Sciatic nerve (tissue), 2 donors: ENCODE data around the gene ZNF749. TPM values are rescaled to one million over a fixed set of nuclear protein-coding genes. Genes with fewer than 3 reads are reported as not detected.

ENCODE experiments used
- ATAC-seq: fragments of 200-7000 bp; cut with Tn5 transposase; one replicate; pipeline ENCODE4 v1.9.1; 2020; ENCODE audit warnings: mild to moderate bottlenecking, moderate library complexity
- DNase-seq: peaks from one replicate; pipeline ENCODE4 v3.0.0-alpha.2; 2020; ENCODE audit warnings: low spot score
- intact Hi-C: fragments of 100-400 bp; cut with DNase I; formaldehyde crosslinking; loops from one replicate; pipeline ENCODE4 v1.14.2; 2022
- total RNA-seq: library from RNA; stranded (reverse); fragmentation: NEBNext Ultra II Directional; extraction: Animal tissue kit (Norgen Biotek cat#: 25700); gene quantifications from one replicate; pipeline ENCODE4 v1.2.1, GENCODE V29; 2021
- donor health status: DM: no; HTN: no; CAD: no.
- donor health status: DM: no; HTN: no; CAD: no.

Gene ZNF749
- 9.7 TPM for total RNA-seq

DNA sequence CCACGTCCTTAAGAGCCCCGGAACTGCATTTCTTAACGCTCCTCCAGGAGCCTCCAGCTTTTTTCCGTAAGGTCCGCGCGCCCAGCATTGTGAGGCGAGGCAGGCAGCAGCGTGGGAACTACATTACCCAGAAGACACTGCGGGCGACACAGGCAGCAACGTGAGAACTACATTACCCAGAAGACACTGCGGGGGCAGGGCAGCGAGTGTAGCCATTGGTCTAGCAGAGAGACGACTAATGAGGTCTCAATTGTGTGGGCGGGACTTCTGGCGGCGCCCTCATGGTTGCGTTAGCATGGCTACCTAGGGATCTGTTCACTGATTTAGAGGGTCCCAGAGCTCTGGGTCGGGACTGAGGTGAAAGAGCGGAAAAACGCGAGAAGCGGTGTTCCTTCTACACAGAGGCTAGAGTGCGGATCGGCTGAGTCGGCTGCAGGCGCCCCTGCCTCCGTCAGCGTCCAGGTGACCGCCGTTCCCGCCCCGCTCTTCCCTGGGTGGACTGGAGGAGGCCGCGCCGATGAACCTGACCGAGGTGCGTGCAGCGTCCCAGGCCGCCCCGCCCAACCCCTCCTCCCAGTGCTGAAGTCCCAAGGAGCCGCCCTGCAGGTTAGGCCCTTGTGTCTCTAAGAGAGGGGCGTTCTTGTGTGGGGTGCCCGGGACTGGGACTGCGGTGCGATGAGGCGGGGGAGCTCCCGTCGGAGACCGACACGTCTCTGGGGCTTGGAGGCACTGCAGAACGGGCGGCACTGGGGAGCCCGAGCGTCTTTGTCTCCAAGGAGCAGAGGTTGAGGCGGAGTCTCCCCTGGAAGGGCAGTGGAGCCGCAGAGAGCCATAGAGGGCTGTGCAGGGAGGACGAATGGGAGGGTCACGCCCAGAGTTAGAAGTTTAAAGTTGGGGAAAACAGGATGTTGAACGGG is at the start of gene ZNF749:
TSS of gene ZNF749 (plus strand) at position 264 of the 917 bp plus-strand sequence. CDS start at position 518, 254 bp downstream.
- intact Hi-C loops, result no loop called here
- ATAC-seq, result peak; percentile 100
- peak; percentile 99 for DNase-seq

- DNase-seq, result no peak
- ATAC-seq, result no peak
- intact Hi-C loops, result no loop called here
Observed at GRCh38 chr19:57389194-57389729, 45.9 kb upstream of the ZNF749 start.

GRCh38 chr19:57389730-57390598 is 45.2 kb upstream of the ZNF749 start, which contains the start of gene ZNF548:
Gene ZNF548, plus strand, starts transcription at chr19:57389854. Its CDS starts 246 bp downstream, at chr19:57390100.
- DNase-seq (peak; percentile 96), ATAC-seq (peak; percentile 100)
- intact Hi-C loops, result no loop called here

GRCh38 chr19:57395710-57396109 is 39.4 kb upstream of the ZNF749 start:
- DNase-seq, result no peak
- intact Hi-C loops, result no loop called here
- no peak for ATAC-seq

DNA sequence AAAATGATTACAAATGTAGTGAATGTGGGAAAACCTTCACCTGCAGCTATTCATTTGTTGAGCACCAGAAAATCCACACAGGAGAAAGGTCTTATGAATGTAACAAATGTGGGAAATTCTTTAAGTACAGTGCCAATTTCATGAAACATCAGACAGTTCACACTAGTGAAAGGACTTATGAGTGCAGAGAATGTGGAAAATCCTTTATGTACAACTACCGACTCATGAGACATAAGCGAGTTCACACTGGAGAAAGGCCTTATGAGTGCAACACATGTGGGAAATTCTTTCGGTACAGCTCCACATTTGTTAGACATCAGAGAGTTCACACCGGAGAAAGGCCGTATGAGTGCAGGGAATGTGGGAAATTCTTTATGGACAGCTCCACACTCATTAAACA is 36.3 kb upstream of the ZNF749 start:
- ATAC-seq, result no peak
- intact Hi-C loops, result no loop called here
- no peak for DNase-seq

- intact Hi-C loops, result no loop called here
- ATAC-seq (no peak), DNase-seq (no peak)
Observed at GRCh38 chr19:57403737-57404563, 31.2 kb upstream of the ZNF749 start.

DNA sequence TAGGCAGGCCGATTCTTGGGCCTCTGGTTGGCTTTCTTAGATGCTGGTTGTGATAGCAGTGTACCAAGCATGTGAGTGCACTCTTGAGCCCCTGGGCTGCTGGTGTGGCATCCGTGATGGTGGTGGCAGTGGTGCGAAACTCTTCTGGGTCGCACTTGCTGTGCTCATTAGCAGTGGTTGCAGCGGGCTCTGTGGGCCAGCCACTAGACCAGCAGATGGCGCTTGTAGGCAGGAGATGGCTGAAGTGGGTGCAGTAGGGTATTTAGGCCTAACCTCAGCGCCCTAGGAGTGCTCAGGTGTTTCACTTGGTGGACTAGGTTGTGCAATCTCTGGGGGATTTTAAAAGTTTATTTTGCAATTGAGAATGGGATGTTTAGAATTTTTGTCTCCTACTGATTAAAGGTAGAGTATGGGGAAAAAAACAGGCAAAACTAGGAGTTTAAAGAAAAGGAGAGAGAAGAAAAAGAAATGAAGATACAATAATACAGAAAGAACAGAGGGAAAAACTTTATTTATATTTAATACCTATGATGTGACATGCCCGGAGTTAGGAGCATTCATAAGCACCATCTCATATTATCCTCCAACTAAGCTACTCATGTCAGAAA is 28.5 kb upstream of the ZNF749 start:
- intact Hi-C loops, result no loop called here
- ATAC-seq (no peak), DNase-seq (no peak)

DNA sequence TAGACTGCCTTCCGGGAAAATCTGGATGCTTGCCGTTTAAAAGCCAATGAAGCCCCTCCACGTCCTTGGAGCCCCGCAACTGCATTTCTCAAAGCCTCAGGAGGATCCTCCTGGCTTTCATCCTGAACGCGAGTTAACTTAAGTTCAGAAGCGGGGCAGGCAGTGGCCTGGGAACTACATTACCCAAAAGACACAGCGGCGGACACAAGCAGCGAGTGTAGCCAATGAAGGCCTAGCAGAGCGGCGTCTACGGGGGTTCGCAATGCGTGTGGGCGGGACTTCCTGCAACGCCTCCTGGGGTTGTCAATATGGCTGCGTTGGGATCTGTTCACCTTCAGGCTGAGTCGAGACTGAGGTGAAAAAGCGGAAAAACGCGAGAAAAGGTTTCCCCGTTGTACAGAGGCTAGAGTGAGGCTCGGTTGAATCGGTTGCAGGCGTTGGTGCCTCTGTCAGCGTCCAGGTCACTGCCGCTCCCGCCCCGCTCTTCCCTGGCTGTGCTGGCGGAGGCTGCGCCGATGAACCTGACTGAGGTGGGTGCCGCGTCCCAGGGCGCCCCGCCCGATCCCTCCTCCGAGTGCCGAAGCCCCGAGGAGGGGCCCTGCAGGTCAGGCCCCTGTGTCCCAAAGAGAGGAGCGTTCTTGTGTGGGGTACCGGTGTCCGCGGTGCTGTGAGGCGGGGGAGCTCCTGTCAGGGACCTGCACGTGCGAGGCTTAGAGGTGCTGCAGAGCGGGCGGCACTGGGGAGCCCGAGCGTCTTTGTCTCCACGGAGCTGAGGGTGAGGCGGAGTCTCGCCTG is 24.1 kb upstream of the ZNF749 start, which contains the start of gene ZNF17:
TSS of gene ZNF17 (plus strand) at position 285 of the 795 bp plus-strand sequence. CDS start 2,455 bp downstream, outside the sequence.
- ATAC-seq, result peak; percentile 100
- intact Hi-C loops, result no loop called here
- DNase-seq, result peak; percentile 95

- DNase-seq (no peak), ATAC-seq (no peak)
- intact Hi-C loops, result no loop called here
Observed at GRCh38 chr19:57419439-57419838, 15.7 kb upstream of the ZNF749 start.

GRCh38 chr19:57421037-57421436 is 14.1 kb upstream of the ZNF749 start:
- intact Hi-C loops, result no loop called here
- no peak for ATAC-seq

DNA sequence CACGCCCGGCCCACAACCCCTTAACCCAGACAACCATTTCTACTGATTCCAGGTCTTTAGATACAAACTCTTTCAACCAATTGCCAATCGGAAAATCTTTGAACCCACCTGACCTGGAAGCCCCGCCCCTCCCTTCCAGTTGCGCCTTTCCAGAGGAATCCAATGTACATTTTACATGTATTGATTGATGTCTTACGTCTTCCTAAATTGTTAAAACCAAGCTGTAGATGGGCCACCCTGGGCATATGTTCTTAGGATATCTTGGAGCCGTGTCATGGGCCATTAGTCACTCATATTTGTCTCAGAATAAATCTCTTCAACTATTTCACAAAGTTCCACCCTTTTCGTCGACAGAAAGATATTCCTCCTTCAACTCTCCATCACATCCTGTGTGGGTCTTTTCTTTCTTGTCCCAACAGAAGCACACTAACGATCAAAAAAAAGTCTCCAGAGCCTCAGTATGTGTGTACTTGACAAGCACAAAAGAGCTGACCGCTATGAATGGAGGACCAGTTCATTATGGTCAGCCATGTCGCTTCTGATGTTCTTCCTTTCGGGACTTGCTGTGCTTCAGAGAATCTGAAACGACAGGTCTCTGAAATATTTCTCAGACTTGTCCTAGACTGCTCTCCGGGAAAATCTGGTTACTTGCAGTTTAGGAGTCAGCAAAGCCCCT is 601 bp upstream of the ZNF749 start:
- intact Hi-C loops, result no loop called here
- DNase-seq (no peak), ATAC-seq (no peak)

More at GRCh38 chr19:57421037-57421436, 14.1 kb upstream of the ZNF749 start:
- no peak for DNase-seq

GRCh38 chr19:57436417-57436816 is 1.3 kb downstream of the ZNF749 start:
- ATAC-seq, result no peak
- DNase-seq, result no peak
- intact Hi-C loops, result no loop called here

DNA sequence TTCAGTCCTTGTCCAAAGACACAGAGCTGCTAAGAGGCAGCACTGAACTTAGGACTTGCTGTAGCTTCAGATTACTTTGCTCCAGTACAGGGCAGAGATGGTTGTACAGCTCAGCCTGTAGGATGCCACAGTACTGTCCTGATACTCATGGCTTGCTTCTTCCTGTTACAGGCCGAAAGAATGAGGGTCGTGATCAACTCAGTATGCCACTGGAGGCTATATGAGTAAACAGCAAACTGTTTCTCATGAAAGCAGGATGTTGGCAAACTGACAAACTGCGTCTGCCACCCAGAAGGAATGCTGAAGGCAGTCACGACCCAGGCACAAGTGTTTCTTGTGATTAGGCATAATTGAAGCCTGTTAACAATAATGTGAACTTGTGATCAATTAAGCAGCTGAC is 2.8 kb downstream of the ZNF749 start:
- no peak for DNase-seq
- no peak for ATAC-seq
- intact Hi-C loops, result no loop called here

- no peak for DNase-seq
- intact Hi-C loops, result no loop called here
- no peak for ATAC-seq
Observed at GRCh38 chr19:57438925-57439324, 3.8 kb downstream of the ZNF749 start.

DNA sequence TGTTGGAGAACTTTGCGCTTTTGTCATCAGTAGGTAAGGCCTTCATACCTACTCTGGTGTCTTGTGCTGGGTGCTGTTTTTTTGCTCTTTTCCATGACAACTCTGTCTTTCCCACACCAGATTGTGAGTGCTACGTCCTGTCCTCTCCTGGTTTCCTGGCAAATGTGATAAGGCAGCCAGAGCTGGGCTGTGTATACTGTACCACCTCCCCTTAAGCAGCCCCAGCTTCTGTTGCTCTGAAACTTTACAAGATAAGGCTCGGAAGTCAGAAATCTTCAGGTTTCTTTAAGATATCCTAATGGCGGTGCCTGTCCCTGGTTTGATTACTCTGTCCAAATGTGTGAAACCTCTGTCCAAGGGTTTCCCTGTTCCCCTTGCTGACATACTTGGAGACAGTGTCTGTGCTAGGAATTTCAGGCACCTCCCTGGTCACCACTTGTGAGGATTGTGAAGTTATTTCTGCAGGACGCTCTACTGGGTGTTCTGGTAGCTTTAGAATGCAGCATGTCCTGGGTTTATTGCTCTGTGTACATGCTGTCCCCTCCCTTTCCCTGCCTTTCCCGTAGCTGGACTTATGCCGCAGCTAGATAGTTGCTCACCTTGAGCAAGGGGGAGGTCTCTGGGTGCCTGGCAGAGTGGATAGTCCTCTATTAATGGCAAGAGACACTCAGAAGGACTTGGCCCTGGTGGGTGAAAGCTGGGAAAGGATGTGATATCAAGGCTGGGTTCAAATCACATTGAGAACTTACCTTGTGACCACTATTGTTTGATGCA is 7.0 kb downstream of the ZNF749 start:
- intact Hi-C loops, result loop anchor here (5.0 kb wide), 1 partner anchor 695 kb away; no protein-coding TSS in a partner anchor
- DNase-seq (no peak), ATAC-seq (no peak)

DNA sequence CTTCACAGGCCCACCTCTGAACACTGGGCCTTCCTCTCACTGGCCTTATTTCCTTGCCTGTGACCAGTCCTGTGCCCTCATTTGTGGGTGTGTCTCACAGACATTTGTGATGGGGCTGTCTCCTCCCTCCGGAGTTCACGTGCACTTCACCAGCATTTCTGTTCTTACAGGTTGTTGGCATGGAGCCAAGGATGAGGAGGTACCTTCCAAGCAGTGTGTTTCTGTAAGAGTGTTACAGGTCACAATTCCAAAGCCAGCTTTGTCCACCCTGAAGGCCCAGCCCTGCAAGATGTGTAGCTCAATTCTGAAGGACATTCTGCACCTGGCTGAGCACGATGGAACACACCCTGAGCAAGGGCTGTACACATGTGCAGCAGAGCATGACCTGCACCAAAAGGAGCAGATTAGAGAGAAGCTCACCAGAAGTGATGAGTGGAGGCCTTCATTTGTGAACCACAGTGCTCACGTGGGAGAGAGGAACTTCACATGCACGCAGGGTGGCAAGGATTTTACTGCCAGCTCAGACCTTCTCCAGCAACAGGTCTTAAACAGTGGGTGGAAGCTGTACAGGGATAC is 8.1 kb downstream of the ZNF749 start:
- ATAC-seq, result no peak
- no peak for DNase-seq
- intact Hi-C loops, result loop anchor here (5.0 kb wide), 1 partner anchor 696 kb away; no protein-coding TSS in a partner anchor
